Left lung (tissue), 10 donors: ENCODE results near the gene MEA1. TPM values are rescaled to one million over a fixed set of nuclear protein-coding genes. Genes with fewer than 3 reads are reported as not detected.

Experiments
- ATAC-seq: fragments of 200-7000 bp; cut with Tn5 transposase; one replicate; pipeline ENCODE4 v1.9.1; 2020; ENCODE audit warnings: moderate library complexity
- DNase-seq, 4 donors: peaks; one replicate each; pipeline ENCODE4 v3.0.0-alpha.2; 2013 to 2020
- H3K27ac ChIP-seq, 2 donors: fragments of 200-600 bp; sonication (generic) in 1 of 2; one replicate each; pipeline versions ENCODE4 v1.5.0 to v1.8.0; 2020 to 2021
- H3K27me3 ChIP-seq, 2 donors: fragments of 200-600 bp; sonication (generic) in 1 of 2; one replicate each; pipeline versions ENCODE4 v1.5.0 to v1.8.0; 2020 to 2021
- H3K36me3 ChIP-seq, 2 donors: fragments of 200-600 bp; sonication (generic) in 1 of 2; one replicate each; pipeline versions ENCODE4 v1.5.0 to v1.8.0; 2020 to 2021
- H3K4me1 ChIP-seq, 2 donors: fragments of 200-600 bp; one replicate each; pipeline ENCODE4 v1.8.0; 2021
- H3K4me3 ChIP-seq, 2 donors: fragments of 200-600 bp; sonication (generic) in 1 of 2; one replicate each; pipeline versions ENCODE4 v1.5.0 to v1.8.0; 2020 to 2021; ENCODE audit warnings: mild to moderate bottlenecking in 1 of 2
- H3K9me3 ChIP-seq, 2 donors: fragments of 200-600 bp; sonication (generic) in 1 of 2; one replicate each; pipeline versions ENCODE4 v1.5.0 to v1.8.0; 2020 to 2021
- CTCF ChIP-seq, 2 donors: fragments of 200-600 bp; sonication (generic) in 1 of 2; IDR thresholded peaks; one replicate each; pipeline versions ENCODE4 v1.5.0 to v1.8.0; 2021; ENCODE audit warnings: antibody characterized with exemption in 2 of 2
- intact Hi-C, 2 donors: fragments of 100-400 bp; cut with DNase I; formaldehyde crosslinking; loops; one replicate each; pipeline versions ENCODE4 v1.11.2 to v1.14.2; 2022
- polyA plus RNA-seq, 6 donors: library from polyadenylated mRNA; unstranded; fragments of 120-200 nt; gene quantifications; one replicate each; pipeline ENCODE4 v1.2.1, GENCODE V29; 2013; ENCODE audit not compliant: insufficient read length in 6 of 6
- total RNA-seq, 2 donors: library from RNA; stranded (reverse); fragmentation: NEBNext Ultra II Directional; extraction: Animal tissue kit (Norgen Biotek cat#: 25700); gene quantifications; one replicate each; pipeline ENCODE4 v1.2.1, GENCODE V29; 2021
- donor health status: DM: no; HTN: yes; CAD: no.
- donor health status: DM: no; HTN: no; CAD: no.

MEA1 gene
- total and polyA plus RNA-seq, 8 donors, result 42.7 to 82.6 (median 76.4) TPM

- no peak for ATAC-seq
- H3K36me3 ChIP-seq, result peaks cover 0 to 20% of the 10 kb centered on the region in 2 donors
These were observed 39.8 kb downstream of the MEA1 start for GRCh38 chr6:42973926-42974325.

GRCh38 chr6:42971746-42972327 lies 41.9 kb downstream of the MEA1 start:
- Histone ChIP-seq H3K4me1 (peaks cover 0 to 14% of the 10 kb centered on the region in 2 donors), H3K27ac (no peak overlapping the region), H3K9me3 (no peaks in the 10 kb centered on the region), H3K27me3 (no peaks in the 10 kb centered on the region), H3K36me3 (peaks cover 0 to 39% of the 10 kb centered on the region in 2 donors), H3K4me3 (no peak overlapping the region)
- DNase-seq (no peak), ATAC-seq (no peak)
- intact Hi-C loops, result no loop called here
- no peak for TF ChIP-seq CTCF (IDR thresholded peaks at IDR 0.05)

More at GRCh38 chr6:42973926-42974325, 39.8 kb downstream of the MEA1 start:
- H3K4me1 ChIP-seq, result peaks cover 6 to 29% of the 10 kb centered on the region in 2 donors
- H3K27ac ChIP-seq, result no peak overlapping the region
- no peaks in the 10 kb centered on the region for H3K27me3 ChIP-seq
- no peak overlapping the region for H3K4me3 ChIP-seq
- intact Hi-C loops, result no loop called here
- no peaks in the 10 kb centered on the region for H3K9me3 ChIP-seq
- TF ChIP-seq CTCF (IDR thresholded peaks at IDR 0.05), result no peak
- DNase-seq, result no peak

GRCh38 chr6:42970871-42971612 lies 42.7 kb downstream of the MEA1 start:
- Histone ChIP-seq H3K4me3 (no peak overlapping the region), H3K9me3 (no peaks in the 10 kb centered on the region), H3K27ac (no peak overlapping the region), H3K36me3 (peaks cover 0 to 46% of the 10 kb centered on the region in 2 donors), H3K27me3 (no peaks in the 10 kb centered on the region), H3K4me1 (peaks cover 0 to 8% of the 10 kb centered on the region in 2 donors)
- TF ChIP-seq CTCF (IDR thresholded peaks at IDR 0.05), result no peak
- ATAC-seq (no peak), DNase-seq (no peak)
- intact Hi-C loops, result no loop called here

- H3K9me3 ChIP-seq, result no peaks in the 10 kb centered on the region
- peaks cover 0 to 58% of the 10 kb centered on the region in 2 donors for H3K36me3 ChIP-seq
- H3K4me1 ChIP-seq, result peaks cover 0 to 8% of the 10 kb centered on the region in 2 donors
- no peak for TF ChIP-seq CTCF (IDR thresholded peaks at IDR 0.05)
- no peak overlapping the region for H3K4me3 ChIP-seq
- no peak overlapping the region for H3K27ac ChIP-seq
- DNase-seq, result no peak
- intact Hi-C loops, result no loop called here
- no peaks in the 10 kb centered on the region for H3K27me3 ChIP-seq
- ATAC-seq, result no peak
These were observed 43.8 kb downstream of the MEA1 start for GRCh38 chr6:42969934-42970333.

- intact Hi-C loops, result no loop called here
- DNase-seq (peak in 1 of 4 donors; percentile 8), ATAC-seq (no peak)
- Histone ChIP-seq H3K27me3 (no peaks in the 10 kb centered on the region), H3K27ac (no peak overlapping the region), H3K4me3 (no peak overlapping the region), H3K4me1 (peaks cover 0 to 8% of the 10 kb centered on the region in 2 donors), H3K36me3 (peaks cover 0 to 63% of the 10 kb centered on the region in 2 donors), H3K9me3 (no peaks in the 10 kb centered on the region)
- no peak for TF ChIP-seq CTCF (IDR thresholded peaks at IDR 0.05)
These were observed 44.3 kb downstream of the MEA1 start for GRCh38 chr6:42969431-42969830.
